D721Med (cell line): ENCODE measurements around the gene KCNK5.

Experiments
- DNase-seq: peaks from one replicate; pipeline ENCODE4 v3.0.0; 2011; ENCODE audit warnings: low spot score; ENCODE audit not compliant: insufficient read length
- FAIRE-seq: peaks from 2 replicates; lab custom pipeline; 2011; peaks lifted over from hg19 to GRCh38; lab: Jason Lieb, UNC
- TF ChIP-seq, protein P1 (sequence below): IDR thresholded peaks from 2 replicates; pipeline ENCODE4 v1.5.1; 2012; ENCODE audit warnings: mild to moderate bottlenecking, control low read depth; ENCODE audit not compliant: insufficient read depth; ENCODE audit errors: missing control alignments

Gene KCNK5

GRCh38 chr6:39194466-39194865 is 34.8 kb downstream of the KCNK5 start:
- FAIRE-seq = no peak
- TF ChIP-seq, protein P1, sequence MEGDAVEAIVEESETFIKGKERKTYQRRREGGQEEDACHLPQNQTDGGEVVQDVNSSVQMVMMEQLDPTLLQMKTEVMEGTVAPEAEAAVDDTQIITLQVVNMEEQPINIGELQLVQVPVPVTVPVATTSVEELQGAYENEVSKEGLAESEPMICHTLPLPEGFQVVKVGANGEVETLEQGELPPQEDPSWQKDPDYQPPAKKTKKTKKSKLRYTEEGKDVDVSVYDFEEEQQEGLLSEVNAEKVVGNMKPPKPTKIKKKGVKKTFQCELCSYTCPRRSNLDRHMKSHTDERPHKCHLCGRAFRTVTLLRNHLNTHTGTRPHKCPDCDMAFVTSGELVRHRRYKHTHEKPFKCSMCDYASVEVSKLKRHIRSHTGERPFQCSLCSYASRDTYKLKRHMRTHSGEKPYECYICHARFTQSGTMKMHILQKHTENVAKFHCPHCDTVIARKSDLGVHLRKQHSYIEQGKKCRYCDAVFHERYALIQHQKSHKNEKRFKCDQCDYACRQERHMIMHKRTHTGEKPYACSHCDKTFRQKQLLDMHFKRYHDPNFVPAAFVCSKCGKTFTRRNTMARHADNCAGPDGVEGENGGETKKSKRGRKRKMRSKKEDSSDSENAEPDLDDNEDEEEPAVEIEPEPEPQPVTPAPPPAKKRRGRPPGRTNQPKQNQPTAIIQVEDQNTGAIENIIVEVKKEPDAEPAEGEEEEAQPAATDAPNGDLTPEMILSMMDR = no peak
- DNase-seq = no peak

GRCh38 chr6:39193201-39193791 is 36.0 kb downstream of the KCNK5 start:
- TF ChIP-seq, protein P1 = no peak
- DNase-seq (no peak), FAIRE-seq (no peak)

DNA sequence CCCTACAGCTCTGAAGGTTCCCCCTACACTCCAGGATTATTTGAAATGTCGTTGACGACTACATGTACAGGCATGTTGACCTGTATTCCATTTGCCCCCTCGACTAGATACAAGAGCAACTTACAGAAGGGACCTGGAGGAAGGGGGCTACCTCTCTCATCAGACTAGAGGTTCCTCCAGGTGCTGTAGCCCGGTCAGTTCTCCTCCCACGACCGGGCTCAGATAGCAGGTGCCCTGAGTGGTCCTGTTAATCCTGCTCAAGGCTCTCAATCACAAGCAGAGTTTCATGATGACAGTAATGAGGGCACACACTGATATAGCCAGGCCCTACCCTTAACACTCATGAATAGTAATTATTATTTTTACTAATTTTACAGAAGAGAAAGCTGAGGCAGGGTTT is 36.5 kb downstream of the KCNK5 start:
- DNase-seq = no peak
- TF ChIP-seq, protein P1 = no peak
- FAIRE-seq = no peak

- TF ChIP-seq, protein P1 = no peak
- no peak for FAIRE-seq
- no peak for DNase-seq
Observed at GRCh38 chr6:39191236-39191930, 37.9 kb downstream of the KCNK5 start.

GRCh38 chr6:39190545-39191235 is 38.6 kb downstream of the KCNK5 start:
- no peak for DNase-seq
- FAIRE-seq = no peak
- TF ChIP-seq, protein P1 = no peak

DNA sequence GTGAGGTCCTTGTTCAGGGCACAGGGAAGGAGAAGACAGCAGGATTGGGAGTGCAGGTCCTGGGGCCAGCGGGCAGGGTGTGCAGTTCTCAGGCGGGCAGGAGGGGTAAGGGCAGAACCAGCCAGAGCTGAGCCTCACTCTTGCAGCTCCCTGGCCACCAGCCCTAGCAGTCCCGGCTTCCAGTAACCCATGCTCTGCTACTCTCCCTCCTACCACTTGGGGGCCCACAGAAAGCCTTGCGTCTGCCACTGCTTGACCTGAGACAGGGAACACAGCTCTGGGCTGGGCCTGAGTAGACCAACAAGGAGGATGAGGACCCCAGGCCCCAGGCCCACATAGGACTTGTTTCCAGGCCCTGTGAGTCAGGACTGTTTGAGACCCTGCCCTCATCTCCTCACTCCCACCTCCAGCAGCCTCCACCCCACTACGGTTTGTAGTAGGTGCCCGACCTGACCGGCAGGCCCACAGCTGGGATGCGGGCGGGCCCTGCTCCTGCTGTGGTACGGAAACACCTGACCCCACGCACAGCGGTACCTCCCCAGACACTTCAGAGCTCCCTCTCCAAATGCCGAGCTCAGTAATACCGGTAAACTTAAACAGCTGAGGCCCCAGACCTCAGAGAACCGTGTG is 39.2 kb downstream of the KCNK5 start:
- TF ChIP-seq, protein P1 = peak; percentile 37
- no peak for FAIRE-seq
- DNase-seq = no peak

- DNase-seq (no peak), FAIRE-seq (no peak)
- TF ChIP-seq, protein P1 = no peak
Observed at GRCh38 chr6:39189131-39189530, 40.1 kb downstream of the KCNK5 start.
